ENCODE data around the gene TFF3.

TFF3 gene

DNA sequence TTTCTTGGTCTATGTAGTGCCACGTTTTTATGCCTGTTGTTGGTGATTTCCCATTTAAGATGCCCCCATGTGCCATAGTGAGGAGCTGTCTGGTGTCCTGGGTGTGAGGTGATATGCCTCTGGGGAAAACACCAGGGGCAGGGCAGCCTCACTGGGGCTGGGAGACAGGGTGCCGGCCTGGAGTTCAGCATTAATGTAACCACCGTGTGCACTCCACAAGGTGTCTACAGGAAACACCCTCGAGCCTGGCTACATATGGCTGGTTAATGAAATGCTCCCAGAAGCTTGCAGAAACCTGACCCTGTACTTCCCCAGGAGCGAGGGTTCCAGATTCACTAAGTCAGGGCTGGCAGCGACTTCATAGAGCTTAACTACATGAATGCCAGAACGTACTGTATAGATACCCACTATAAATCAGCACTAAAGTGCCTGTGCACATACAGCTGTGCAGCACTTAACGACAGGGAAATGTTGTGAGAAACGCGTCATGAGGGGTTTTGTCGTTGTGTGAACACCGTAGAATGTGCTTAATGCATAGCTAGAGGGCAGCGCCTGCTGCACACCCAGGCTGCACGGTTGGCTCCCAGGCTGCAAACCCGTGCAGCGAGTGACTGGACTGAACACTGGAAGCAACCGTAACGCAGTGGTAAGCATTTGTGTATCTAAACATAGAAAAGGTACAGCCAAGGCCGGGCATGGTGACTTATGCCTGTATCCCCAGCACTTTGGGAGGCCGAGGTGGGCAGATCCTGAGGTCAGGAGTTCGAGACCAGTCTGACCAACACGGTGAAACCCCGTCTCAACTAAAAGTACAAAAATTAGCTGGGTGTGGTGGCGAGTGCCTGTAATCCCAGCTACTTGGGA lies 25.2 kb upstream of the TFF3 start:
- H3K79me2 ChIP-seq (ENCODE audit: insufficient read depth, low read length), result no peaks in the 10 kb centered on the region
- no peaks in the 10 kb centered on the region for H3K27me3 ChIP-seq (ENCODE audit: insufficient read depth, low read length, poor library complexity, severe bottlenecking)
- H3K4me3 ChIP-seq (ENCODE audit: low read length, poor library complexity, severe bottlenecking), result no peak overlapping the region
- H2AFZ ChIP-seq (ENCODE audit: low read length), result no peak overlapping the region
- H4K20me1 ChIP-seq (ENCODE audit: insufficient read depth, low read length, poor library complexity, severe bottlenecking), result no peaks in the 10 kb centered on the region
- no peak overlapping the region for H3K4me2 ChIP-seq (ENCODE audit: low read depth, low read length, poor library complexity, severe bottlenecking)
- no peak for TF ChIP-seq EZH2phosphoT487 (IDR thresholded peaks at IDR 0.05; ENCODE audit: borderline replicate concordance)
- TF ChIP-seq, protein P1, sequence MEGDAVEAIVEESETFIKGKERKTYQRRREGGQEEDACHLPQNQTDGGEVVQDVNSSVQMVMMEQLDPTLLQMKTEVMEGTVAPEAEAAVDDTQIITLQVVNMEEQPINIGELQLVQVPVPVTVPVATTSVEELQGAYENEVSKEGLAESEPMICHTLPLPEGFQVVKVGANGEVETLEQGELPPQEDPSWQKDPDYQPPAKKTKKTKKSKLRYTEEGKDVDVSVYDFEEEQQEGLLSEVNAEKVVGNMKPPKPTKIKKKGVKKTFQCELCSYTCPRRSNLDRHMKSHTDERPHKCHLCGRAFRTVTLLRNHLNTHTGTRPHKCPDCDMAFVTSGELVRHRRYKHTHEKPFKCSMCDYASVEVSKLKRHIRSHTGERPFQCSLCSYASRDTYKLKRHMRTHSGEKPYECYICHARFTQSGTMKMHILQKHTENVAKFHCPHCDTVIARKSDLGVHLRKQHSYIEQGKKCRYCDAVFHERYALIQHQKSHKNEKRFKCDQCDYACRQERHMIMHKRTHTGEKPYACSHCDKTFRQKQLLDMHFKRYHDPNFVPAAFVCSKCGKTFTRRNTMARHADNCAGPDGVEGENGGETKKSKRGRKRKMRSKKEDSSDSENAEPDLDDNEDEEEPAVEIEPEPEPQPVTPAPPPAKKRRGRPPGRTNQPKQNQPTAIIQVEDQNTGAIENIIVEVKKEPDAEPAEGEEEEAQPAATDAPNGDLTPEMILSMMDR (conservative IDR thresholded peaks at IDR 0.05; ENCODE audit: low read length), result no peak
- H3K4me1 ChIP-seq (ENCODE audit: insufficient read depth, low read length, poor library complexity, severe bottlenecking), result peaks cover 11% of the 10 kb centered on the region
- H3K9me3 ChIP-seq (ENCODE audit: insufficient read depth, low read depth, low read length), result no peaks in the 10 kb centered on the region
- H3K9ac ChIP-seq (ENCODE audit: low read depth, low read length, poor library complexity, severe bottlenecking), result no peak overlapping the region
- no peaks in the 10 kb centered on the region for H3K9me2 ChIP-seq (replicated peaks; ENCODE audit: low read depth, low read length)
- H3F3A ChIP-seq (ENCODE audit: low read depth), result no peaks in the 10 kb centered on the region
- no peaks in the 10 kb centered on the region for H3K36me3 ChIP-seq (ENCODE audit: insufficient read depth, low read length)

DNA sequence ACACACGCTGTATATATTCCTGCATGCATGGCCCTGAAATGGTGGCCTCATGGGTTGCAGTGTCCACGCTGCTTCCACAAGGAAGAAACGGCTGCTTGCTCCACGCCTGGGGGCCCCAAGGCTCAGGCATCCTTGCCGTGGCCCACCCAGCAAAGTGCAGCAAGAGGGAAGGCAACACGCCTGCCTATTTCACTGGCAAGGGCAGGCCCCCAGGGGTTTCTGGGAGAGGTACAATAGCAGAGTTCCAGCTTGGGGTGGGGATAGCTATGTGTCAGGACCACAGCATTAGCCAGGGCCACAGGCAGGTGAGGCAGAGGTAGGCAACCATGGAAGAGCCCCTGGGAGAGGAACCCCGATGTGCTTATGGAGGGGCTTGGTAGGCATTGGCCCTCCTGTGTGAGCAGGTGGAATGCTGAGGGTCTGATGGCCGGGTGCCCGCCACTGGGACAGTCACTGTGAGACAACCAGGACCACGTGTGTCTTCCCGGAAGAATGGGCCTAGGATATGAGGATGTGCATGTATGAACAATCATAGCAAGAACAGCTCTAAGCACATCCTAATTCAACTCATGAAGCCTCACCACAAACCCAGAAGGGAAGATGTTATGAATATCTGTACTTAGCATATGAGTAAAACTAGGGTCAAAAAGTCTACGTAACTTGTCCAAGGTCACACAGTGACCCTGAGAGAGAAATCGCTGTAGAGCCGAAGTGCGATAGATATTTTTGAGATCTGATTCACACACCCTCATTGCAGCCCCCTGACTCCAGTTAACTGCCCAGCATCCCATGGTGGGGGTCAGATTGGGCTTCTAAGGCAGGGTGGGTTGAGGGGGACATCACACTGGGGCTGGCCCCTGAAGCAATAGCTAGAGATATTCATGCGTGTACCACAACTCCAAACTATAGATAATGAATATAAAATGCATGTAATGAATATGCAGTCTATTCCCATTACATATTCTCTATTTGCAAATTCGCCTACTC lies 23.8 kb upstream of the TFF3 start:
- Histone ChIP-seq H3K4me2 (ENCODE audit: low read depth, low read length, poor library complexity, severe bottlenecking) (no peak overlapping the region), H2AFZ (ENCODE audit: low read length) (no peak overlapping the region), H3K27me3 (ENCODE audit: insufficient read depth, low read length, poor library complexity, severe bottlenecking) (no peaks in the 10 kb centered on the region), H3K4me1 (ENCODE audit: insufficient read depth, low read length, poor library complexity, severe bottlenecking) (peaks cover 11% of the 10 kb centered on the region), H3K9me3 (ENCODE audit: insufficient read depth, low read depth, low read length) (no peaks in the 10 kb centered on the region), H4K20me1 (ENCODE audit: insufficient read depth, low read length, poor library complexity, severe bottlenecking) (no peaks in the 10 kb centered on the region), H3K9ac (ENCODE audit: low read depth, low read length, poor library complexity, severe bottlenecking) (peak overlapping the region; percentile 41), H3F3A (ENCODE audit: low read depth) (no peaks in the 10 kb centered on the region), H3K79me2 (ENCODE audit: insufficient read depth, low read length) (no peaks in the 10 kb centered on the region), H3K36me3 (ENCODE audit: insufficient read depth, low read length) (no peaks in the 10 kb centered on the region), H3K9me2 (replicated peaks; ENCODE audit: low read depth, low read length) (no peaks in the 10 kb centered on the region), H3K4me3 (ENCODE audit: low read length, poor library complexity, severe bottlenecking) (no peak overlapping the region)
- TF ChIP-seq, protein P1 (conservative IDR thresholded peaks at IDR 0.05; ENCODE audit: low read length), result no peak
- no peak for TF ChIP-seq EZH2phosphoT487 (IDR thresholded peaks at IDR 0.05; ENCODE audit: borderline replicate concordance)

DNA sequence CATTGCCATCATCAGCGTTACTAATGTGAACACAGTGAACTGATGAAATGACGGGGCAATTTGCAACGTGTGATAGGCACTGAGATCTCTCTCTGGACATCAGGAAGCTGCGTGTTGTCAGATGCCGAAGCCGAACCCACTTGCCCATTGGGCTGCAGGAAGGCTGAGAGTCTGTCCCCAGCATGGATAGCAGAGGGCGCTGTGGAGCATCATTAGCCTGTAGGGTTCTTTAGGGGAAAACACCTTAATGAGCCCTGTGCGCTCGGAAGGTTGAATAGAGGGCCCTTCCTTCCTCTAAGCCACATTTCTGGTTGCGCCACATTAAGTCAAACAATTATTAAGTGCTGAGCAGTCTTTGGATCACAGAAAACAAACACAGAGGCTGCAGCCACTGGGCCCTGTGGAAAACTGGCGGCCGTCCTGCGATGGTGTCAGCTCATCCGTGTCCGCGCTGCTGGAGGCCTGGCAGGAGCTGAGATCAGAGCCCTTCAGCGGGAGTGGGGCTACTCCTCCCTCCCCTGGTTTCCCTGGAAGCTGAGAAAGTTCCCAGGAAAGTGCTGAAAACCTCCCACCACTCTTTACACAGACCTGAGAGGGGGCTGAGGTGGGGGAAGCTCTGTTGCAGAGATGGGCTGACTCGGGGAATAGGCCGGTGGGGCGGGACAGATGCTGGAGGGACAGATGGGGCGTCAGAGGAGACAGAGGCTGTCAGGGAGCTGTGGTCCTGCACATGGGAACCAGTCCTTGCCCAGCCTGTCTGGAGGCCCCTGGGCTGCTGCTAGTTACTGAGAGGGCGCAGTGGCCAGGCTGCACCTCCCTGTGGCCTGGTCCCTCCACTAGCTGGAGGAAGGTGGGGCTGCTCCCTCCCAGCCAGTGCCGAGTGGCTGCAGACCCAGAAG lies 22.9 kb upstream of the TFF3 start:
- Histone ChIP-seq H3K9me3 (ENCODE audit: insufficient read depth, low read depth, low read length) (no peaks in the 10 kb centered on the region), H3K9me2 (replicated peaks; ENCODE audit: low read depth, low read length) (no peaks in the 10 kb centered on the region), H2AFZ (ENCODE audit: low read length) (peak overlapping the region; percentile 41; the same call in 1 of the 2 replicates), H3K4me1 (ENCODE audit: insufficient read depth, low read length, poor library complexity, severe bottlenecking) (peaks cover 11% of the 10 kb centered on the region), H3K4me2 (ENCODE audit: low read depth, low read length, poor library complexity, severe bottlenecking) (no peak overlapping the region), H3K79me2 (ENCODE audit: insufficient read depth, low read length) (no peaks in the 10 kb centered on the region), H3K4me3 (ENCODE audit: low read length, poor library complexity, severe bottlenecking) (no peak overlapping the region), H3F3A (ENCODE audit: low read depth) (no peaks in the 10 kb centered on the region), H3K36me3 (ENCODE audit: insufficient read depth, low read length) (no peaks in the 10 kb centered on the region), H4K20me1 (ENCODE audit: insufficient read depth, low read length, poor library complexity, severe bottlenecking) (no peaks in the 10 kb centered on the region), H3K9ac (ENCODE audit: low read depth, low read length, poor library complexity, severe bottlenecking) (peak overlapping the region; percentile 41), H3K27me3 (ENCODE audit: insufficient read depth, low read length, poor library complexity, severe bottlenecking) (no peaks in the 10 kb centered on the region)
- TF ChIP-seq EZH2phosphoT487 (IDR thresholded peaks at IDR 0.05; ENCODE audit: borderline replicate concordance), result no peak
- TF ChIP-seq, protein P1 (conservative IDR thresholded peaks at IDR 0.05; ENCODE audit: low read length), result peak; percentile 87
